GM18502 (cell line): ENCODE results near the gene ACSF3.
A peak's percentile ranks its signal among the peaks of the same experiment; 100 is the strongest.

Experiments used
- ATAC-seq: cut with Tn5 transposase; IDR thresholded peaks from one replicate; pipeline ENCODE4 v1.9.1; 2021; ENCODE audit warnings: mild to moderate bottlenecking; ENCODE audit not compliant: unreplicated experiment, poor library complexity

The ACSF3 gene

GRCh38 chr16:89170346-89171215 lies 76.9 kb downstream of the ACSF3 start:
- no peak for ATAC-seq

- ATAC-seq, result peak; percentile 89
Observed at GRCh38 chr16:89171216-89172170, 77.8 kb downstream of the ACSF3 start, which contains the start of gene CDH15. Gene CDH15 (plus strand): TSS chr16:89171748. CDS start chr16:89171832, 84 bp downstream.

GRCh38 chr16:89172171-89172527 lies 78.5 kb downstream of the ACSF3 start:
- ATAC-seq, result no peak

- ATAC-seq, result no peak
Observed at GRCh38 chr16:89172528-89173173, 79.0 kb downstream of the ACSF3 start.

- ATAC-seq, result no peak
Observed at GRCh38 chr16:89173174-89173921, 79.7 kb downstream of the ACSF3 start.

- no peak for ATAC-seq
Observed at GRCh38 chr16:89174055-89174827, 80.6 kb downstream of the ACSF3 start.

GRCh38 chr16:89174877-89175276 lies 81.2 kb downstream of the ACSF3 start:
- ATAC-seq, result no peak

GRCh38 chr16:89175280-89176146 lies 81.9 kb downstream of the ACSF3 start:
- no peak for ATAC-seq

GRCh38 chr16:89176147-89176690 lies 82.6 kb downstream of the ACSF3 start:
- ATAC-seq, result no peak

GRCh38 chr16:89176717-89177116 lies 83.1 kb downstream of the ACSF3 start:
- no peak for ATAC-seq

- no peak for ATAC-seq
Observed at GRCh38 chr16:89177501-89177900, 83.8 kb downstream of the ACSF3 start.

GRCh38 chr16:89178453-89179147 lies 84.9 kb downstream of the ACSF3 start:
- no peak for ATAC-seq

- no peak for ATAC-seq
Observed at GRCh38 chr16:89179148-89179484, 85.5 kb downstream of the ACSF3 start.

GRCh38 chr16:89179656-89180315 lies 86.1 kb downstream of the ACSF3 start:
- ATAC-seq, result no peak

GRCh38 chr16:89183463-89183862 lies 89.8 kb downstream of the ACSF3 start:
- no peak for ATAC-seq

GRCh38 chr16:89183975-89184676 lies 90.5 kb downstream of the ACSF3 start:
- no peak for ATAC-seq

- ATAC-seq, result no peak
Observed at GRCh38 chr16:89184677-89184932, 91.0 kb downstream of the ACSF3 start.
